Keratinocyte (primary cell): Measurements from ENCODE around the gene PARK7. TPM values are rescaled to one million over a fixed set of nuclear protein-coding genes. Genes with fewer than 3 reads are reported as not detected.
A peak's percentile ranks its signal among the peaks of the same experiment; 100 is the strongest.

Experiments used
- DNase-seq: peaks from one replicate; pipeline ENCODE4 v3.0.0-alpha.2; 2011; ENCODE audit warnings: low read depth, missing footprints, low spot score
- FAIRE-seq: peaks from 2 replicates; lab custom pipeline; 2011; peaks lifted over from hg19 to GRCh38; lab: Jason Lieb, UNC
- H2AFZ ChIP-seq: 2 replicates; pipeline ENCODE4 v1.6.0; 2012; ENCODE audit warnings: low read length, control low read depth, inconsistent platforms; ENCODE audit not compliant: control insufficient read depth
- H3K27ac ChIP-seq: 2 replicates; pipeline ENCODE4 v1.5.1; 2011; ENCODE audit warnings: low read length; ENCODE audit not compliant: control insufficient read depth, insufficient read depth
- H3K27me3 ChIP-seq: 3 replicates; pipeline ENCODE4 v1.6.0; 2011; ENCODE audit warnings: low read length; ENCODE audit not compliant: control insufficient read depth, insufficient read depth; ENCODE audit errors: extremely low read depth
- H3K36me3 ChIP-seq, 2 experiments: 2 replicates in 1 of 2; 3 replicates in 1 of 2; pipeline ENCODE4 v1.5.1; 2011; ENCODE audit warnings: low read length in 2 of 2, mild to moderate bottlenecking in 1 of 2; ENCODE audit not compliant: control insufficient read depth in 2 of 2, insufficient read depth in 2 of 2; ENCODE audit errors: extremely low read depth in 1 of 2
- H3K4me1 ChIP-seq: 3 replicates; pipeline ENCODE4 v1.5.1; 2011; ENCODE audit warnings: low read length; ENCODE audit not compliant: control insufficient read depth, insufficient read depth; ENCODE audit errors: extremely low read depth
- H3K4me2 ChIP-seq: 3 replicates; pipeline ENCODE4 v1.6.0; 2011; ENCODE audit warnings: low read depth, low read length; ENCODE audit not compliant: control insufficient read depth, insufficient read depth; ENCODE audit errors: extremely low read depth
- H3K4me3 ChIP-seq, 3 experiments: fragments of 200-600 bp in 1 of 3; sonication (generic) in 1 of 3; 2 replicates in 2 of 3; 3 replicates in 1 of 3; pipeline ENCODE4 v1.5.1; 2011 to 2016; ENCODE audit warnings: low read length in 3 of 3, mild to moderate bottlenecking in 3 of 3, control low read depth in 2 of 3, inconsistent platforms in 1 of 3, low read depth in 1 of 3, mixed read lengths in 1 of 3, mixed run types in 1 of 3, moderate library complexity in 1 of 3; ENCODE audit not compliant: control insufficient read depth in 2 of 3, insufficient read depth in 2 of 3; ENCODE audit errors: extremely low read depth in 1 of 3
- H3K79me2 ChIP-seq: 2 replicates; pipeline ENCODE4 v1.6.0; 2012; ENCODE audit warnings: low read length; ENCODE audit not compliant: control insufficient read depth, insufficient read depth
- H3K9ac ChIP-seq: 3 replicates; pipeline ENCODE4 v1.6.0; 2011; ENCODE audit warnings: low read length; ENCODE audit not compliant: control insufficient read depth, insufficient read depth; ENCODE audit errors: extremely low read depth
- H3K9me1 ChIP-seq: 3 replicates; pipeline ENCODE4 v1.6.0; 2011; ENCODE audit warnings: low read length; ENCODE audit not compliant: control insufficient read depth, insufficient read depth; ENCODE audit errors: extremely low read depth
- H3K9me3 ChIP-seq: 2 replicates; pipeline ENCODE4 v1.5.1; 2012; ENCODE audit warnings: low read depth, low read length; ENCODE audit not compliant: control insufficient read depth
- H4K20me1 ChIP-seq: 3 replicates; pipeline ENCODE4 v1.6.0; 2011; ENCODE audit warnings: low read length; ENCODE audit not compliant: control insufficient read depth, insufficient read depth; ENCODE audit errors: extremely low read depth
- CTCF ChIP-seq, 3 experiments: IDR thresholded peaks in 1 of 3; conservative IDR thresholded peaks in 1 of 3; optimal IDR thresholded peaks in 1 of 3; 2 replicates in 2 of 3; 3 replicates in 1 of 3; pipeline versions ENCODE3 to v1.5.1; 2011; ENCODE audit warnings: low read length in 3 of 3, mild to moderate bottlenecking in 3 of 3, moderate library complexity in 2 of 3, control low read depth in 1 of 3, inconsistent platforms in 1 of 3; ENCODE audit not compliant: insufficient read depth in 2 of 3; ENCODE audit errors: extremely low read depth in 1 of 3
- EZH2 ChIP-seq: IDR thresholded peaks from one replicate; pipeline ENCODE4 v1.6.1; 2012; ENCODE audit warnings: inconsistent platforms, mild to moderate bottlenecking, low read length, moderate library complexity
- dilution Hi-C: fragments of 300-500 bp; cut with MboI; formaldehyde crosslinking; loops from one replicate; pipeline ENCODE4 v1.7.0; 2020; ENCODE audit warnings: low sequenced_read_pairs; ENCODE audit not compliant: extremely low pct_ligation_motif_present
- polyA plus RNA-seq, 5 experiments: library from polyadenylated mRNA; depleted of rRNA in 3 of 5; stranded (reverse) in 3 of 5; stranded (forward) in 1 of 5; unstranded in 1 of 5; fragments of >200 nt; gene quantifications; 1 replicate in 1 of 5; 2 replicates in 3 of 5; 3 replicates in 1 of 5; pipeline versions ENCODE4 v1.2.1 to v1.2.3, GENCODE V29; 2011 to 2012; ENCODE audit warnings: missing spikeins in 2 of 5, low read depth in 1 of 5, low replicate concordance in 1 of 5

Gene PARK7
- polyA plus RNA-seq, 1 donor (not counting 4 experiments of a cell fraction or from before 2014, with no cell fraction given) = 502 TPM

GRCh38 chr1:8026976-8027747 is 65.7 kb downstream of the PARK7 start:
- Histone ChIP-seq H3K4me2 (peak overlapping the region; percentile 72), H3K27me3 (no peaks in the 10 kb centered on the region), H2AFZ (peak overlapping the region; percentile 17), H3K9ac (peak overlapping the region; percentile 84), H3K79me2 (peaks cover 47% of the 10 kb centered on the region), H3K9me1 (no peaks in the 10 kb centered on the region), H3K36me3 (peaks cover 1 to 16% of the 10 kb centered on the region in 2 experiments), H3K9me3 (no peaks in the 10 kb centered on the region), H4K20me1 (peaks cover 7% of the 10 kb centered on the region), H3K4me1 (peaks cover 48% of the 10 kb centered on the region), H3K27ac (peak overlapping the region; percentile 58), H3K4me3 (peak overlapping the region; percentile 47 to 57 (median 51))
- FAIRE-seq (no peak), DNase-seq (no peak)
- no peak for TF ChIP-seq CTCF (optimal IDR thresholded peaks at IDR 0.05 in 1 of 3, IDR thresholded peaks at IDR 0.05 in 1 of 3, conservative IDR thresholded peaks at IDR 0.05 in 1 of 3; ENCODE audit: extremely low read depth in 1 of 3, insufficient read depth in 2 of 3, low read length in 3 of 3)
- no peak for TF ChIP-seq EZH2
- dilution Hi-C loops = no loop called here

DNA sequence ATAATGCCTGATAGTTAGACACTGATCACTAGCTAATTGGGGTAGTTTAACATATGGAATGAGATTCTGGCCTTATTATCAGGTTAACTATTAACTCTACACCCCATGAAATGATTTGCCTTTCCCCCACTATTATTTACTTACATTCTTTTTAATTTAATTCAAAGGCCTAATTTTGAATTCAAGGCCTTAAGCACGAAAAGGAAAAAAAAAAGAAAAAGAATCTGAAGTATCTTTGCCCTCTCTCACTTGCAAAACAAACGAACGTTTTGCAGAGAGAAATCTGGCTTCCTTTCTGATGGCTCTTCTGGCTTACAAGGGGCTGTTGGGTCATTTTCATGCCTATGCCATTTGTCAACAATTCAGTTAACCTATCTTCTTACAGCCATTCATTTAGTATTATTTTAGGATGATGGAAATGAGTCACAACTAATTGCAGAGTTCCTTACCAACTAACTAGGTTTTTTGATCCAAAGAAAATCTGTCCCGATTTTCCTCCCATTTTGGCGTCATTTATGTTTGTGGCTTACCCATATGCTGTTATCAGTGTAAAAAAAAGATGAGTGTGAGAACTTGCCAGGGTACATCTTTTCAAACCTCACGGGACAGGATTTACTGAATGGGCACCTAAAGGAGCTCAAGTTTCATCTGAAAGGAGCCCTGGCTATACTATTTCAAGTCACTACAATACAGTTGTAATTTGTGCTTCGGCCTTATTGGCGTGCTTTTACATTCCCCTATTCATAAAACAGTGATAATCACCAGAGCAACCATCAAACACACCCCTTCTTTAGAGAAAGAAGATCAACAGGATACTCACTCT is 66.4 kb downstream of the PARK7 start:
- H4K20me1 ChIP-seq = peaks cover 7% of the 10 kb centered on the region
- H3K27me3 ChIP-seq = no peaks in the 10 kb centered on the region
- H3K9me3 ChIP-seq = no peaks in the 10 kb centered on the region
- peaks cover 0 to 12% of the 10 kb centered on the region in 2 experiments for H3K36me3 ChIP-seq
- no peaks in the 10 kb centered on the region for H3K9me1 ChIP-seq
- peak overlapping the region; percentile 72 for H3K4me2 ChIP-seq
- H3K27ac ChIP-seq = peak overlapping the region; percentile 60
- FAIRE-seq (no peak), DNase-seq (no peak)
- TF ChIP-seq CTCF (optimal IDR thresholded peaks at IDR 0.05 in 1 of 3, IDR thresholded peaks at IDR 0.05 in 1 of 3, conservative IDR thresholded peaks at IDR 0.05 in 1 of 3; ENCODE audit: extremely low read depth in 1 of 3, insufficient read depth in 2 of 3, low read length in 3 of 3) (no peak), EZH2 (no peak)
- peaks cover 40% of the 10 kb centered on the region for H3K79me2 ChIP-seq
- peak overlapping the region; percentile 19 for H3K9ac ChIP-seq
- H2AFZ ChIP-seq = no peak overlapping the region
- peaks cover 43% of the 10 kb centered on the region for H3K4me1 ChIP-seq
- dilution Hi-C loops = no loop called here
- H3K4me3 ChIP-seq = no peak overlapping the region
